Uterus (tissue), 2 donors: ENCODE measurements around the gene SLC12A5.

ENCODE experiments used
- CTCF ChIP-seq, 4 experiments: fragments of 200-600 bp in 2 of 4; fragments of 450-650 bp in 2 of 4; sonication (generic) in 2 of 4; IDR thresholded peaks; one replicate each; pipeline ENCODE4 v1.5.1; 2016 to 2019; ENCODE audit warnings: antibody characterized with exemption in 4 of 4, mild to moderate bottlenecking in 2 of 4, moderate library complexity in 1 of 4
- POLR2A ChIP-seq, 2 donors: fragments of 450-650 bp; IDR thresholded peaks; one replicate each; pipeline ENCODE4 v1.6.1; 2016; ENCODE audit warnings: antibody characterized with exemption in 2 of 2, mild to moderate bottlenecking in 1 of 2, moderate library complexity in 1 of 2

- no peak for TF ChIP-seq POLR2A (IDR thresholded peaks at IDR 0.05)
- TF ChIP-seq CTCF (IDR thresholded peaks at IDR 0.05) = no peak
Observed at GRCh38 chr20:46108435-46108841, 79.4 kb downstream of the SLC12A5 start.
